ENCODE results near the gene MANSC1. TPM values are rescaled to one million over a fixed set of nuclear protein-coding genes. Genes with fewer than 3 reads are reported as not detected.
A peak's percentile ranks its signal among the peaks of the same experiment; 100 is the strongest.

Gene MANSC1
- total and polyA plus RNA-seq, 2 donors (not counting 3 experiments of a cell fraction or from before 2014, with no cell fraction given) = 37.0 to 65.0 TPM

DNA sequence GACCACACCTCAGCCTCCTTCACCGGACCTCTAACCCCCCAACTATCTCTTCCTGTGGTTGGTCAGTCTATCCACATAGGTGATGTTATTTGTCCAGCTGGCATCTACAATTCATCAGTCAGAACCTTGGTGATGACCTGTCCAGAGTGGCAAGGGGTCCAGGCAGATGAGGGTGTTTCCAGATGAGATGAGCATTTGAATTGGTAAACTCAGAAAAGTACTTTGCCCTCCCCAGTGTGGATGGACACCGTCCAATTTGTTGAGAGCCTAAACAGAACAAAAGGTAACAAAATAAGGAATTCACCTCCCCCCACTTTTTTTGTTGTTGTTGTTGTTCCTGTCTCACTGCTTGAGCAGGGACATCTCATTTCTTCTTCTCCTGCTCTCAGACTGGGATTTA lies 48.9 kb downstream of the MANSC1 start:
- intact Hi-C loops (cut with micrococcal nuclease) = no loop called here
- Histone ChIP-seq H3K27ac (ENCODE audit: insufficient read depth, low read depth, low read length) (no peak overlapping the region), H2AFZ (ENCODE audit: low read depth, low read length) (no peak overlapping the region), H3K36me3 (ENCODE audit: control insufficient read depth in 2 of 2, extremely low read depth in 1 of 2, insufficient read depth in 2 of 2, low read length in 2 of 2) (no peaks in the 10 kb centered on the region), H3K4me1 (ENCODE audit: control insufficient read depth, extremely low read depth, insufficient read depth, low read length) (no peaks in the 10 kb centered on the region), H3K9ac (replicated peaks; ENCODE audit: extremely low read depth, insufficient read depth, low read length) (no peak overlapping the region), H3K4me3 (replicated peaks in 1 of 3; ENCODE audit: insufficient read depth in 1 of 3, low read depth in 1 of 3, low read length in 3 of 3) (no peak overlapping the region), H3K27me3 (ENCODE audit: control insufficient read depth in 2 of 2, insufficient read depth in 2 of 2, low read length in 2 of 2) (no peaks in the 10 kb centered on the region), H3K9me1 (replicated peaks; ENCODE audit: control insufficient read depth, extremely low read depth, insufficient read depth, low read length) (no peaks in the 10 kb centered on the region), H3K9me3 (replicated peaks; ENCODE audit: control insufficient read depth, insufficient read depth, low read length) (no peaks in the 10 kb centered on the region), H4K20me1 (replicated peaks; ENCODE audit: control insufficient read depth, extremely low read depth, insufficient read depth, low read length) (no peaks in the 10 kb centered on the region), H3K4me2 (ENCODE audit: insufficient read depth, low read length) (no peak overlapping the region), H3K79me2 (ENCODE audit: control insufficient read depth, insufficient read depth, low read length) (no peaks in the 10 kb centered on the region)
- CTCF ChIA-PET = no interaction called here
- no peak for DNase-seq (ENCODE audit: low read depth, low spot score)
- FAIRE-seq = peak; percentile 31
- POLR2A ChIA-PET = no interaction called here
- dilution Hi-C loops (cut with MboI; ENCODE audit: extremely low pct_ligation_motif_present, low sequenced_read_pairs) = no loop called here
- no peak for TF ChIP-seq POLR2AphosphoS5 (IDR thresholded peaks at IDR 0.05; ENCODE audit: insufficient read depth, low read depth, low read length)
- TF ChIP-seq, protein P1, sequence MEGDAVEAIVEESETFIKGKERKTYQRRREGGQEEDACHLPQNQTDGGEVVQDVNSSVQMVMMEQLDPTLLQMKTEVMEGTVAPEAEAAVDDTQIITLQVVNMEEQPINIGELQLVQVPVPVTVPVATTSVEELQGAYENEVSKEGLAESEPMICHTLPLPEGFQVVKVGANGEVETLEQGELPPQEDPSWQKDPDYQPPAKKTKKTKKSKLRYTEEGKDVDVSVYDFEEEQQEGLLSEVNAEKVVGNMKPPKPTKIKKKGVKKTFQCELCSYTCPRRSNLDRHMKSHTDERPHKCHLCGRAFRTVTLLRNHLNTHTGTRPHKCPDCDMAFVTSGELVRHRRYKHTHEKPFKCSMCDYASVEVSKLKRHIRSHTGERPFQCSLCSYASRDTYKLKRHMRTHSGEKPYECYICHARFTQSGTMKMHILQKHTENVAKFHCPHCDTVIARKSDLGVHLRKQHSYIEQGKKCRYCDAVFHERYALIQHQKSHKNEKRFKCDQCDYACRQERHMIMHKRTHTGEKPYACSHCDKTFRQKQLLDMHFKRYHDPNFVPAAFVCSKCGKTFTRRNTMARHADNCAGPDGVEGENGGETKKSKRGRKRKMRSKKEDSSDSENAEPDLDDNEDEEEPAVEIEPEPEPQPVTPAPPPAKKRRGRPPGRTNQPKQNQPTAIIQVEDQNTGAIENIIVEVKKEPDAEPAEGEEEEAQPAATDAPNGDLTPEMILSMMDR (IDR thresholded peaks at IDR 0.05; ENCODE audit: extremely low read depth in 1 of 2, insufficient read depth in 1 of 2, low read depth in 1 of 2, low read length in 2 of 2) = no peak
- TF ChIP-seq POLR2A (IDR thresholded peaks at IDR 0.05; ENCODE audit: low read depth, low read length) = no peak
- TF ChIP-seq JUN (IDR thresholded peaks at IDR 0.05; ENCODE audit: borderline replicate concordance, insufficient read depth, insufficient read length, low read depth) = no peak
- TF ChIP-seq FOS (IDR thresholded peaks at IDR 0.05; ENCODE audit: borderline replicate concordance, insufficient read depth, low read length) = no peak
- no peak for TF ChIP-seq MYC (IDR thresholded peaks at IDR 0.05; ENCODE audit: low read depth, low read length)
- TF ChIP-seq EZH2 (IDR thresholded peaks at IDR 0.05; ENCODE audit: borderline replicate concordance, low read depth, low read length, severe bottlenecking) = no peak
- TF ChIP-seq MAX (IDR thresholded peaks at IDR 0.05; ENCODE audit: insufficient read depth, insufficient read length) = no peak
- no peak for TF ChIP-seq GATA2 (IDR thresholded peaks at IDR 0.05; ENCODE audit: insufficient read depth, insufficient read length, low read depth, low read length)
- BruUV-seq (replicated peaks) = no TSS peak

All from endothelial cell of umbilical vein (primary cell).